ENCODE results near the gene RNF114.

GRCh38 chr20:50001784-50002311 lies 65.7 kb downstream of the RNF114 start:
- TF ChIP-seq CTCF (IDR thresholded peaks at IDR 0.05; ENCODE audit: insufficient read depth, low read depth, low read length): no peak
- no peak for TF ChIP-seq EZH2 (IDR thresholded peaks at IDR 0.05; ENCODE audit: insufficient read depth, low read length)
